Osteocyte (in vitro differentiated cells): ENCODE measurements around the gene B4GALNT2. TPM values are rescaled to one million over a fixed set of nuclear protein-coding genes. Genes with fewer than 3 reads are reported as not detected.

Experiments used
- DNase-seq: peaks from one replicate; pipeline ENCODE4 v3.0.0; 2021; ENCODE audit warnings: mixed read lengths; ENCODE audit not compliant: unreplicated experiment; ENCODE audit errors: extremely low spot score
- H3K27ac Mint-ChIP-seq: one replicate; pipeline ENCODE4 v1.8.0; 2021; ENCODE audit warnings: mild to moderate bottlenecking, mixed read lengths; ENCODE audit not compliant: unreplicated experiment
- H3K27me3 Mint-ChIP-seq: one replicate; pipeline ENCODE4 v1.8.0; 2021; ENCODE audit warnings: mixed read lengths; ENCODE audit not compliant: unreplicated experiment
- H3K36me3 Mint-ChIP-seq: one replicate; pipeline ENCODE4 v1.8.0; 2021; ENCODE audit warnings: mixed read lengths; ENCODE audit not compliant: unreplicated experiment
- H3K4me1 Mint-ChIP-seq: one replicate; pipeline ENCODE4 v1.8.0; 2021; ENCODE audit warnings: mixed read lengths; ENCODE audit not compliant: unreplicated experiment
- H3K4me3 Mint-ChIP-seq: one replicate; pipeline ENCODE4 v1.8.0; 2021; ENCODE audit warnings: mild to moderate bottlenecking, moderate library complexity, mixed read lengths; ENCODE audit not compliant: unreplicated experiment
- H3K9me3 Mint-ChIP-seq: one replicate; pipeline ENCODE4 v1.8.0; 2021; ENCODE audit warnings: mixed read lengths; ENCODE audit not compliant: unreplicated experiment
- total RNA-seq: library from RNA; stranded (reverse); gene quantifications from 2 replicates; pipeline ENCODE4 v1.2.1, GENCODE V29; 2021
- TF ChIP-seq, protein P1 (sequence below): fragments of 200-600 bp; sonication (generic); IDR thresholded peaks from 2 replicates; pipeline ENCODE4 v1.5.0; 2021; ENCODE audit warnings: antibody characterized with exemption, mild to moderate bottlenecking, moderate library complexity

The B4GALNT2 gene
- total RNA-seq, 1 donor from 2014 or later = 0.03 TPM

DNA sequence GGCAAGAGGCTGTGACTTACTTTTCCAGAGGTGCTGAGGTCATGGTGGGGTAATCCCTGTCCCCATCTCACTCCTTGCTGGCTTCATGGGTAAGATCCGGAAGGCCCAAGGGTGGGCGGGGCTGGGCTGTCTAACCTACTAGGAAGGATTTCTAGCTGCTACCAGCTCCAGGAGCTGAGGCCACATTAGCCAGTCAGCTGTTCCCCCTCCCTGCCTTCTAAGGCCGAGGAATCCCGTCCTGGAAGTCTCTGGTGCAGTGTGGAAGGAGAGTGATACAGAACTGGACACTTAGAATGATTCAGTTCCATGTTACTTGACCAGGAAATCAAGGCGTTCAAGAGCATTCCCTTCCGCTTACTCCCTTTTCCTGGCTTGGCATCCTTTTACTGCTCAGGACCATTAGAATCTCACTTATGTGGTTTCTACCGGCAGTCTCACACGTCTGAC lies 68.9 kb downstream of the B4GALNT2 start:
- TF ChIP-seq, protein P1, sequence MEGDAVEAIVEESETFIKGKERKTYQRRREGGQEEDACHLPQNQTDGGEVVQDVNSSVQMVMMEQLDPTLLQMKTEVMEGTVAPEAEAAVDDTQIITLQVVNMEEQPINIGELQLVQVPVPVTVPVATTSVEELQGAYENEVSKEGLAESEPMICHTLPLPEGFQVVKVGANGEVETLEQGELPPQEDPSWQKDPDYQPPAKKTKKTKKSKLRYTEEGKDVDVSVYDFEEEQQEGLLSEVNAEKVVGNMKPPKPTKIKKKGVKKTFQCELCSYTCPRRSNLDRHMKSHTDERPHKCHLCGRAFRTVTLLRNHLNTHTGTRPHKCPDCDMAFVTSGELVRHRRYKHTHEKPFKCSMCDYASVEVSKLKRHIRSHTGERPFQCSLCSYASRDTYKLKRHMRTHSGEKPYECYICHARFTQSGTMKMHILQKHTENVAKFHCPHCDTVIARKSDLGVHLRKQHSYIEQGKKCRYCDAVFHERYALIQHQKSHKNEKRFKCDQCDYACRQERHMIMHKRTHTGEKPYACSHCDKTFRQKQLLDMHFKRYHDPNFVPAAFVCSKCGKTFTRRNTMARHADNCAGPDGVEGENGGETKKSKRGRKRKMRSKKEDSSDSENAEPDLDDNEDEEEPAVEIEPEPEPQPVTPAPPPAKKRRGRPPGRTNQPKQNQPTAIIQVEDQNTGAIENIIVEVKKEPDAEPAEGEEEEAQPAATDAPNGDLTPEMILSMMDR = no peak
- Mint-ChIP-seq H3K27ac (no peak overlapping the region), H3K36me3 (no peaks in the 10 kb centered on the region), H3K4me1 (no peaks in the 10 kb centered on the region), H3K9me3 (no peaks in the 10 kb centered on the region), H3K27me3 (peaks cover 22% of the 10 kb centered on the region), H3K4me3 (no peak overlapping the region)
- DNase-seq = no peak

DNA sequence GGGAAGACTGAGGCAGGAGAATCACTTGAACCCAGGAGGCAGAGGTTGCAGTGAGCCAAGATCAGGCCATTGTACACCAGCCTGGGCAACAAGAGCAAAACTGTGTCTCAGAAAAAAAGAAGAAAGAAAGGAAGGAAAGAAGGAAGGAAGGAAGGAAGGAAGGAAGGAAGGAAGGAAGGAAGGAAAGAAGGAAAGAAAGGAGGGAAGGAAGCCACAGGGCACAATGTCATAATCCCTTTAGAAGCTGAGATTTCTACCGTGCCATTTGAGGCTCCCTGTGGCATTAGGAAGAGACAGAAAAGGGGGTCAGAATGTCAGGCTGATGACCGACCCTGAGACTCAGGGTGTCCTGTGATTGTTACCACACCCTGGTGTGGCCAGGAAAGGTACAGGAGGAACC lies 71.2 kb downstream of the B4GALNT2 start:
- Mint-ChIP-seq H3K36me3 (no peaks in the 10 kb centered on the region), H3K4me3 (no peak overlapping the region), H3K9me3 (no peaks in the 10 kb centered on the region), H3K27me3 (peaks cover 25% of the 10 kb centered on the region), H3K27ac (no peak overlapping the region), H3K4me1 (peaks cover under 1% of the 10 kb centered on the region)
- TF ChIP-seq, protein P1 = no peak
- DNase-seq = no peak

DNA sequence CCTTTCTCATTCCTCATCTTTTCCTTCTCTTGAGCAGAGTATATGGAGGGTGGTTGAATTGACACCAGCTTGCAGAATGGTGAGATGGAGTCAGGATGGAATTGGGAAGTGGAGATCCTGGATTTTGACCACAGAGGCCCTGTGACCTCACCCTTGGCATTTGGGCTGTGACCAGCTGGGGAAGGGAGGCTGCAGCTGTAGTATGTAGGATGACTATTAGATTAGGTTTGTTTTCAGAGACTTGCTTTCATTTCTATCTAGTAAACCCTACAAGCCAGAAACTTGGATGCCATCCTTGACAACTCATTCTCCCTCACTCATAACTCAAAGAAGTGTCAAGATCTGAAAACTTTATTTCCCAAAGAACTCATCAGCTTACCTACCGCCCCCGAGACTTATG lies 71.9 kb downstream of the B4GALNT2 start:
- H3K4me1 Mint-ChIP-seq = peaks cover 8% of the 10 kb centered on the region
- H3K27ac Mint-ChIP-seq = no peak overlapping the region
- no peak overlapping the region for H3K4me3 Mint-ChIP-seq
- no peaks in the 10 kb centered on the region for H3K36me3 Mint-ChIP-seq
- no peaks in the 10 kb centered on the region for H3K9me3 Mint-ChIP-seq
- DNase-seq = no peak
- H3K27me3 Mint-ChIP-seq = peaks cover 25% of the 10 kb centered on the region
- TF ChIP-seq, protein P1 = no peak

DNA sequence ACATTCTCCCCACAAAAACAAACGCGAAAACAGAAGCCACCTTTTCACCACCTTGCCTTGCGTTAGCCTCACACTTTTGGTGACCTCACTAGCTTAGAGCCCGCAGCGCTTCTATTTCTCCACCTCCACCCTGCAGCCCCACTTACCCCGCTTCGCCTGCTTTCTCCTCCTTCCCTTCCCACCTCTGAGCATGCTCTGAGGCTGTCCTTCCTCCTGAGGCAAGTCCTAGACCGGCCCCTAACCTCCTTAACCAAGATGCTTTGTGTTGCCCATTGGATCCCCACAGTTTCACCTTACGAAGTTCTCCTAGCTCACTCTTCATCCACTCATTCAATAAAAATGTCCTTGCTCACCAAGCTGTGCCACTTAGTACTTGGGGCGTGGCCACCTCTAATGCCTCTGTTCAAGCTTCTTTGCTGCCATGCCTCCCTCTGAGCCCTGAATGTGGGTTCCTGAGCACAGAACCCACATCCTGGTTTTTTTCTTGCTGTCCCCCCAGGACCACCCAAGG lies 76.5 kb downstream of the B4GALNT2 start:
- Mint-ChIP-seq H3K27me3 (peaks cover 8% of the 10 kb centered on the region), H3K9me3 (no peaks in the 10 kb centered on the region), H3K4me1 (peaks cover 21% of the 10 kb centered on the region), H3K27ac (no peak overlapping the region), H3K36me3 (no peaks in the 10 kb centered on the region), H3K4me3 (no peak overlapping the region)
- TF ChIP-seq, protein P1 = no peak
- DNase-seq = no peak

DNA sequence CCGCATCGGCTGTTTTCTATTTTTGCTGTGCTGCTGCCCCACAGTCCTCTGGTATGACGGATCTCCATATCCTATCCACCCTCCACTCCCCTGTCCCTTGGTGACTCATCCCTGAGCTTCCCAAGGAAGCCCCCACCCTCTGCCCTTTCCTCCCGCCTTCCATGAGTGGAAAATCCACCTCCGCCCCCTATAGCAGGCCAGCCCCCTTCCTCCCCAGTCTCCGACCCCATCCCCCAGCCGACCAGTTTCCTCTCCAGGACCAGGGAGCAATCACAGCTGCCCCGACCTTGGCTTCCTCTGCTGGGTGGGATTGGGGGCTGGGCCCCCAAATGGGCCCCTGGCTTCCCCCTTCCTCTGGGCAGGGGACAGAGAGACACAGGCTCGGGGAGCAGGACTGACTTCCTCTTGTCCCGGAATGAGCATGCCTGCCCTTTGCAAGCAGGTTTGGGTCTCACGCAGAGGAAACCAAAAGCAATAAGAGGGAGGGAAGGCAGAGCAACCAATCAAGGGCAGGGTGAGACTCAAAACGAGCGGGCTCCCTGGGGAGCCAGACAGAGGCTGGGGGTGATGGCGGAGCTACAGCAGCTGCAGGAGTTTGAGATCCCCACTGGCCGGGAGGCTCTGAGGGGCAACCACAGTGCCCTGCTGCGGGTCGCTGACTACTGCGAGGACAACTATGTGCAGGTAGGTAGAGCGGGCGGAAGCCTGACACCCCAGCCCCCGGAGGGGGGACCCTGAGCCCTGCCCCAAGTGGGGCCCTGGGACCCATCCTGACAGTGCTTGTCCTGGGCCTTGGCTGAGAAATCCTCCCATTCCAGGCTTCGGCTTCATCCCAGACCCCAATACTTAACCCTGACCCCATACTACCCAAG lies 77.8 kb downstream of the B4GALNT2 start, which contains the start of the genes ABI3 and GNGT2:
Gene ABI3 (plus strand): TSS at position 550 of the 872 bp plus-strand sequence. CDS start 18 bp downstream, at position 568.
Gene GNGT2 (minus strand): TSS at position 417 of the 872 bp plus-strand sequence. CDS start 3,152 bp downstream, outside the sequence.
- no peak within 1 kb of the TSS for H3K4me3 Mint-ChIP-seq
- H3K4me1 Mint-ChIP-seq = peaks cover 22% of the 10 kb centered on the region
- H3K27me3 Mint-ChIP-seq = peaks cover 8% of the 10 kb centered on the region
- no peak within 1 kb of the TSS for H3K27ac Mint-ChIP-seq
- H3K9me3 Mint-ChIP-seq = no peaks in the 10 kb centered on the region
- TF ChIP-seq, protein P1 = no peak
- H3K36me3 Mint-ChIP-seq = no peaks in the 10 kb centered on the region
- DNase-seq = no peak
